HG03565 (cell line): ENCODE results near the gene HNRNPUL1.
"Not testable (repeated sequence)": the region's sequence is repeated elsewhere in the genome, so short reads cannot be mapped to it uniquely, and the experiment has no call there.

Experiments
- ATAC-seq: cut with Tn5 transposase; IDR thresholded peaks from one replicate; pipeline ENCODE4 v1.9.1; 2021; ENCODE audit warnings: mild to moderate bottlenecking, moderate library complexity; ENCODE audit not compliant: unreplicated experiment

The HNRNPUL1 gene

GRCh38 chr19:41324231-41324702 lies 60.1 kb downstream of the HNRNPUL1 start:
- no peak for ATAC-seq

GRCh38 chr19:41324921-41325639 lies 60.9 kb downstream of the HNRNPUL1 start:
- ATAC-seq = no peak

DNA sequence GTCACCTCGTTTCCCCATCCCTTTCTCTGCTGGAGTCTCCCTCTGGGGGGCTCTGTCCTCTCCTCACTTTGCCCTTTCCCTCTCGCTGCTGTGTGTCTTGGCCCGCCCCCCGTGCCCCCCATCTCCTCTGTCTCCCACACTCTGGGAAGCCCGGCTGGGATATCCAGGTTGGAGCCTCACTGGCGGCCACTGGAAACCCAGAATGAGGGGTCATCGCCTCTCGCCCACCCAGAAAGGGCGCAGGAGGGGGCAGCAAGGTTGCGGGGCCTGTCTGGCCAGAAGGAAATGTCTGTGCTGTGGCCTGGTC lies 61.4 kb downstream of the HNRNPUL1 start:
- ATAC-seq = no peak

DNA sequence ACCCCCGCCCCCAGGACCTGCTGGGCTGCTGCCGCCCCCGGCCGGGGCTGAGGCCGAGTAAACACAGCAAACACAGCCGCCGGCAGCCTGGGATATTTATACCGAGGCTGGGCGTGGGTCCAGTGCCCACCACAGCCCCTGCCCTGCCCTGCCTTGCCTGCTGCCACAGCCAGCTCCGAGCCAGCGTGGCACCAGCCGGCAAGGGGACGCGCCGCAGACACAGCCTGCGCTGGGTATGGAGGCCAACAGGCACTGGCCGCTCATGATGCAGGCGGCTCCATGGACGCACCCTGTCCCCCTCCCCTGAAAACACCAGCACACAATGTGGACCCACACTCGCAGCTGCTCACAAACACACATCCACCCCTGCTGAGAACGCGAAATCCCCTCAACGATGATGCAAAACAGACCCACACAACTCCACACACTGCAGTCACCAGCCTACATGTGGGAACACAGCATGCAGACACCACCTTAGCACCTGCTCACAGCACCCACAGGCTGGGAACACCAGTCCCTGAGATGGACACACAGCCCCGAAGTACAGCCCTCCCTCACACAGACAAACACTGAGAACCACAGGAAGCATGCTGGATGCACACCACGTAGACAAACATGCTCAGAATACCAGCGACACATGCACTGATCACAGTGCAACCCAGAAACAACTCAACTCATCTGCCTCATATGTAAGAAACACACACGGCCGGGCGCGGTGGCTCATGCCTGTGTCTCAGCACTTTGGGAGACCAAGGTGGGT lies 62.0 kb downstream of the HNRNPUL1 start:
- ATAC-seq = no peak

- no peak for ATAC-seq
Measured at GRCh38 chr19:41327076-41327575, 63.0 kb downstream of the HNRNPUL1 start.

DNA sequence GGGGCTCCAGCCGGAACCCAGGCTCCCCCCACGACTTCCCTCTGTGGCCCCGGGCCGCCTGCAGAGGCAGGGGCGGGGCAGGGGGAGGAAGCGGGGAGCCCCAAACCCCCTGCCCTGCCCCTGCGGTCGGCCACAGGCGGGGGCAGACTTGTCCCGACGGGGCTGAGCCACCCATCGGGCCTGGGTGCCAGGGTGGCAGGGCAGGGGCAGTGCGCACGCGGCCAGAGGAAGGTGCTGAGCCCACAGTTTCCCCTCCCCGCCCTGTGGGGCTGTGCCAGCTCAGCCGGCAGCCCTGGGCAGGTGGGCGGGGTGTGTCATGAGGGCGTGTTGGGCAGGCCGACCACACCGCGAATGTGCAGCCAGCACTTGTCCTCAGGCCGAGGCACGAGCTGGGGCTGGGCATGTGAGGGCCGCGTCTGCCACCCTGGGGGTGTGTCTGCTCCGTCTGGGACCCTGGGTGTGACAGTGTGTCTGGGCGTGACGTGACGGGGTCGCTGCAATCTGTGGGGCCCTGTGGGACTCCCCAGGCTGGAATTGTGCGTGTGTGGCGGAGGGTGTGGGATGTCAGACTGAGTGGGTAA lies 63.5 kb downstream of the HNRNPUL1 start:
- ATAC-seq = no peak

DNA sequence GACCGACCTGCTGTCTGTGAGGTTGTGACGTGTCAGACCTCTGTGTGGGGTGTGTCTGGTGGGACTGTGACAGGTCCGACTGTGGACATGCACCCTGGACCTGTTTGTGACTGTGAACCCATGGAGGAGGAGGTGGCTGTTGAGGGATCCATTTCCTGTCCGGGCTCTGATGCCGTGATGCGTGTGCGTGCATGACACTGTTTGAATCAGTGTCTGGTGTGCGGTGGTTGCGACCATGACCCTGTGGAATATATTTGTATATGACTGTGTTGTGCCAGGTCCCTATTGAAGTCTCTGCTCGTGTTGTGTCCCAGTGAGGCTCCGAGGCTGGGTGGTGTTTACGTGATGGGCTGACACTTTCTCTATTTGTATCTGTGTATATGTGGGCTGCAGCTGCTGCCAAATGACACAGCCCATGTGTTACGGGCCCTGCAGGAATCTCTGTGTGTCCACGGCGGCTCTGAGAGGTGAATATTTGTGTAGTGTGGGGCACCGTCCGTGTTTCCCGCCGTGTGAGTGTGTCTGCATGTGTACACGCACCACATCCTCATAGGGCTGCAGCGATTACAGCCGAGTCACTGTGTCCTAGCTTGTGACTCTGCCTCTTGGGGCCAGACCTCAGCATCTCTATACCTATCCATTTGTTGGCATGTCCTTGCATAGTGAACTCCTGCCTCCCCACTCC lies 64.1 kb downstream of the HNRNPUL1 start:
- ATAC-seq = no peak

DNA sequence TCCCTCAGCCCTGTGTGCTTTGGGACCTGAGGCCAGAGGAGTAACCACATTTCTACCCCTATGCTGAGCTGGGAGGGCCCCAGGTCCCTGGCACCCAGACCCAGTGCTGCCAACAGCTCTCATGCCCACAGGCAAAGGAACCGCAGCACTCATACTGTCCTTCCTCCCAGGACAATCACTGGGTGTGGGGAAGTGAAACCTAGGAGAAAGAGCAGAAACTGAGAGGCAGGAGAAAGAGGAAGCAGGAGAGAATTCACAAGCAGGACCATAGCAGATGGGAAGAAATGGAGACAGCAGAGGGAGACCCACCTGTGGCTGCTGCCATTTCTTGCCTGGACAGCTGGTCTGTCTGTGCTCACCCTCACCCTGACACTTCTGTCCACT lies 64.7 kb downstream of the HNRNPUL1 start:
- ATAC-seq = no peak

- ATAC-seq = no peak
Measured at GRCh38 chr19:41330481-41330880, 66.3 kb downstream of the HNRNPUL1 start.

GRCh38 chr19:41330946-41331678 lies 66.9 kb downstream of the HNRNPUL1 start:
- ATAC-seq = no peak

GRCh38 chr19:41332000-41332399 lies 67.8 kb downstream of the HNRNPUL1 start:
- no peak for ATAC-seq

- ATAC-seq = no peak
Measured at GRCh38 chr19:41332468-41332867, 68.3 kb downstream of the HNRNPUL1 start.

DNA sequence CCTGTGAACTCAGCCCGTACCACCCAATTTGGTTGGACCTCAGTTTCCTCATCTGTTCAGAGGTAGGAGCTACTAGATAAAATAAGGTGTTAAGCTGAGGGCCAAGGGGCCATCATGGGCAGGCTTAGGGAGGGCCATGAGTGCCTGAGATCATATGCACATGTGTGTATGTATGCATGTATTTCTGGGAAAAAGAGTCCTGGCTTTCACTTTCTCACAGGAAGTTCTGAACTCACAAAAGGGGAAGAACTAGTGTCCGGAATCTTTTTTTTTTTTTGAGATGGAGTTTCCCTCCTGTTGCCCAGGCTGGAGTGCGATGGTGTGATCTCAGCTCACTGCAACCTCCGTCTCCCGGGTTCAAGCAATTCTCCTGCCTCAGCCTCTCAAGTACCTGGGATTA lies 70.6 kb downstream of the HNRNPUL1 start:
- ATAC-seq = no peak

GRCh38 chr19:41335467-41335866 lies 71.3 kb downstream of the HNRNPUL1 start:
- no peak for ATAC-seq

GRCh38 chr19:41339936-41340335 lies 75.8 kb downstream of the HNRNPUL1 start:
- ATAC-seq = no peak

DNA sequence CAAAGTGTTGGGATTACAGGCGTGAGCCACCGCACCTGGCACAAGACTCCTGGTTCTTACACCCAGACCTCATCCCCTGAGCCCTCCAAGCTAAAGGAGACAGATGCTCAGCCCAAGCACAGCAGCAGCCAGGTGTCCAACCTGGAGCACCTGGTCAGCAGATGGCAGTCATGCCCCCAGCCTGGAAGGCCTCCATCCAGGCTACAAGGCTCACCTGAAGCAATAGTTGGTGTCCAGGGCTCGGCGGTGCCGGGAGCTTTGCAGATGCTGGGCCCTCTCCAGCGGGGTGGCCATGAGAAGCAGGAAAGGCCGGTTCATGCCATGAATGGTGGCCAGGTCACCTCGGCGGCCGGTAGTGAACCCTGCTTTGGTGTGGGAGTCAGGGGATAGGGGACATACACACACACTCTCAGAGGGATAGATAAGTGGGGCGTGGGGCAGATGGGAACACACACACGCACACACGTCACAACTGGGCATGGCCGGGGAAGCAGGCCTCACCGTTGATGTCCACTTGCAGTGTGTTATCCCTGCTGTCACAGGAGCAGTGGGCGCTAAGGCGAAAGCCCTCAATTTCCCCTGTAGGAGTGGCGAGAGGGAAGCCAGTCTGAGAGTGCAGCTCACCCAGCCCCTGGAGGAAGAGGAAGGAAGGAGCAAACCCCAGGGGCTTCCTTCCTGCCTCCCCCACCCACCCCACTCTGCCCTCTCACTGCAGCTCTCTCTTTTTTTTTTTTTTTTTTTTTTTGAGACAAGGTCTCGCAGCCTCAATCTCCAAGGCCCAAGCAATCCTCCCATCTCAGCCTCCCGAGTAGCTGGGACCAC lies 77.7 kb downstream of the HNRNPUL1 start:
- no peak for ATAC-seq

DNA sequence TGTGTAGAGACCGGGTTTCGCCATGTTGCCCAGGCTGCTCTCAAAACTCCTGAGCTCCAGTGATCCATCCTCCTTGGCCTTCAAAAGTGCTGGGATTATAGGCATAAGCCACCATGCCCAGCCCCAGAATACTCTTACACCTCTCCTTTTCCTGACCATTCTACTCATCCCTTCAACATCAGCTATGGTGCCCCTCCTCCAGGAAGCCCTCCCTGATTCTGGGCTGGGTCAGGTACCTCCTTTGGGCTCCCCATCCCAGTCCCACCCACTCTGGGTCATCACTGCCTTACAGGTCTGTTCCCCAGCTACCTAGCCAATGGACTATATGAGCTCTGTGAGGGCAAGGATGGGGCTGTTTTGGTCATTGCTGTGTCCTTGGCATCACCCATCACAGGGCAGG lies 80.0 kb downstream of the HNRNPUL1 start:
- no peak for ATAC-seq

DNA sequence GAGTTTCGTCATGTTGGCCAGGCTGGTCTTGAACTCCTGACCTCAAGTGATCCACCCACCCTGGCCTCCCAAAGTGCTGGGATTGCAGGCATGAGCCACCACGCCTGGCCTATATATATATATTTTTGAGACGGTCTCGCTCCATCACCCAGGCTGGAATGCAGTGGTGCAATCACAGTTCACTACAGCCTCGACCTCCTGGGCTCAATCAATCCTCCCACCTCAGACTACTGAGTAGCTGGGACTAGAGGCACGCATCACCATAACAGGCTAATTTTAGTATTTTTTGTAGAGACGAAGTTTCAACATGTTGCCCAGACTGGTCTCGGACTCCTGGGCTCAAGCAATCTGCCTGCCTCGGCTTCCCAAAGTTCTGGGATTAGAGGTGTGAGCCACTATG lies 82.7 kb downstream of the HNRNPUL1 start:
- not testable (repeated sequence) for ATAC-seq

- no peak for ATAC-seq
Measured at GRCh38 chr19:41350735-41351338, 86.7 kb downstream of the HNRNPUL1 start.
